Neural progenitor cell (in vitro differentiated cells): ENCODE results near the gene RNGTT.

Source experiments
- CTCF ChIP-seq: fragments of 200-600 bp; sonication (generic); IDR thresholded peaks from 2 replicates; pipeline ENCODE4 v1.5.1; 2017; ENCODE audit warnings: antibody characterized with exemption, mild to moderate bottlenecking
- EZH2 ChIP-seq: fragments of 200-600 bp; sonication (generic); IDR thresholded peaks from 2 replicates; pipeline ENCODE4 v1.6.1; 2017; ENCODE audit warnings: antibody characterized with exemption, mild to moderate bottlenecking, moderate library complexity
- EZH2phosphoT487 ChIP-seq: fragments of 200-600 bp; sonication (generic); IDR thresholded peaks from 2 replicates; pipeline ENCODE4 v1.6.1; 2017; ENCODE audit warnings: antibody characterized with exemption

- TF ChIP-seq CTCF: no peak
- no peak for TF ChIP-seq EZH2
- TF ChIP-seq EZH2phosphoT487: no peak
These were observed 98.1 kb downstream of the RNGTT start for GRCh38 chr6:88865275-88865674.
